Measurements from ENCODE around the gene DDX55.

DNA sequence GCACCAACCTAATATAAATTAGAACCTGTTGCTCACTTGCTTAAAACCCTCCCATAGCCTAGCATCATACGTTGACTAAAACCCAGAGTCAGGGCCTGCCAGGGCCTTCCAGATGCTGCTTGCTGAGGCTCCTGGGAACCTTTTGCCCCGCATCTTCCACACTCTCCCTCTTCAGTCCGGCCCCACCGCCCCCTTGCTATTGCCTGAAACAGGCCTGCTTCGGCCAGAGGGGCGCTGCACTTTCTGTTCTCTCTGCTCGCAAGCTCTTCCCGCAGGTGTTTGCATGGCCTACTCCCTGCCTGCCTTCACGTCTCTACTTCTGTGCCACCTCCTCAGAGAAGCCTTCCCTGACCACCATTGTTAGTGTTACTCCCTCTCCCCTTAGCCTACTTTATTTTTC, 55.3 kb downstream of the DDX55 start:
- TF ChIP-seq EZH2 (IDR thresholded peaks at IDR 0.05; ENCODE audit: low read length) = no peak
- TF ChIP-seq, protein P1, sequence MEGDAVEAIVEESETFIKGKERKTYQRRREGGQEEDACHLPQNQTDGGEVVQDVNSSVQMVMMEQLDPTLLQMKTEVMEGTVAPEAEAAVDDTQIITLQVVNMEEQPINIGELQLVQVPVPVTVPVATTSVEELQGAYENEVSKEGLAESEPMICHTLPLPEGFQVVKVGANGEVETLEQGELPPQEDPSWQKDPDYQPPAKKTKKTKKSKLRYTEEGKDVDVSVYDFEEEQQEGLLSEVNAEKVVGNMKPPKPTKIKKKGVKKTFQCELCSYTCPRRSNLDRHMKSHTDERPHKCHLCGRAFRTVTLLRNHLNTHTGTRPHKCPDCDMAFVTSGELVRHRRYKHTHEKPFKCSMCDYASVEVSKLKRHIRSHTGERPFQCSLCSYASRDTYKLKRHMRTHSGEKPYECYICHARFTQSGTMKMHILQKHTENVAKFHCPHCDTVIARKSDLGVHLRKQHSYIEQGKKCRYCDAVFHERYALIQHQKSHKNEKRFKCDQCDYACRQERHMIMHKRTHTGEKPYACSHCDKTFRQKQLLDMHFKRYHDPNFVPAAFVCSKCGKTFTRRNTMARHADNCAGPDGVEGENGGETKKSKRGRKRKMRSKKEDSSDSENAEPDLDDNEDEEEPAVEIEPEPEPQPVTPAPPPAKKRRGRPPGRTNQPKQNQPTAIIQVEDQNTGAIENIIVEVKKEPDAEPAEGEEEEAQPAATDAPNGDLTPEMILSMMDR (optimal IDR thresholded peaks at IDR 0.05 in 1 of 3, IDR thresholded peaks at IDR 0.05 in 1 of 3, conservative IDR thresholded peaks at IDR 0.05 in 1 of 3; ENCODE audit: extremely low read depth in 1 of 3, insufficient read depth in 2 of 3, low read length in 3 of 3) = no peak
